ENCODE data around the gene NME7.

NME7 gene

DNA sequence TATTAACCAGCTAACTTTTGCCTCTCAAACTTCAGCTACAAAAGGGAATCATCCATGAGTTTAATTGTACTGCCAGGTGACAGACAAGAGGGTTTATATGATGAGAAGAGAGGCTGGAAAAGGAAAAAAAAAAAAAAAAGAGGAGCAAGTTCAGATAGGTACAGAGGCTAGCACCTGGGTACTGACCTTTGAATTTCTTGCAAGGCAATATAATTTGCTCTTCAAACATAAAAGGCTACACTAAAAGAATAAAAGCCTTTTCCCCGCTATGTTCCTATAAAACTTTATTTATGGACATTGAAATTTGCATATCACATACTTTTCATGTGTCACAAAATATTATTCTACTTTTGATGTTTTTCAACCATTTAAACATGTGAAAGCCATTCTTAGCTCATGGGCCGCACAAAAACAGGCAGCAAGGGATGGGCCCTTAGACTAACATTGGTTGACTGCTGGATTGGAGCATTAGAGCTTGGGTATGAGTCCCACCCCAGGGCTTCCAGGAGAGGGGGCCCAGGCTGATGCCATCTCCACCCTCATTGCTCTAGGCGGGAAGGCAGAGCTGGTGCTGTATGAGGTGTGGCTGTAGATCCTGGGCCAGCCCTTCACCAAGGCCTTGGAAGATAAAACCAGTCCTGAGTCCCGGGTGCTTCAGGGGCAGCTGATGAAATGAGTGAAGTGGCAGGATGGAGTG is 216.8 kb downstream of the NME7 start:
- ChIA-PET CTCF (interaction anchor here (1.8 kb wide), 1 partner anchor 198 kb away, joined by 7 read pairs; no protein-coding TSS in a partner anchor), POLR2A (no interaction called here)

DNA sequence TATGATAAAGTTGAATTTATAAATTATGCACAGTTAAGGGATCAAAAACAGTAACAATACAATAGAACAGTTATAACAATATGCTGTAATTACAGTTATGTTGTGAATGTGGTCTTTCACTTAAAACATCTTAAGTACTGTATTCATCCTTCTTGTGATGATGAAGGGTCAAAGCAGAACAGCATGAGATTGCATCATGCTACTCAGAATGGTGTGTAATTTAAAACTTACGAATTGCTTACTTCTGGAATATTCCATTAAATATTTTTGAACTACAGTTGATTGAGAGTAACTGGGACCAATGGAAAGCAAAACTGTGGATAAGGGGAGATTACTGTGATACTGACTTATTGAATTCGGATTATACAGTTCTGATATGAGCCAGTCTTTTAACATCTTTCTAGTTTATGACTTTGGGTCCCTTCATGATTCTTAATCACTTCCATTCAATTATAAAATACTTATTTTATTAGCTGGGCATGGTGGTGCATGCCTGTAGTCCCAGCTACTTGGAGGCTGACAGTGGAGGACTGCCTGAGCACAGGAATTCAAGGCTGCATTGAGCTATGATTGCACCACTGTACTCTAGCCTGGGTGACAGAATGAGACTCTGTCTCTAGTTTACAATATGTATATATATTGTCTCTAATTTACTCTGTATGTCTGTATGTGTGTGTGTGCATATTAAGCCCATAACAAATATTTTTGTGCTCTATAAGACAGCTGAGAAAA is 217.9 kb downstream of the NME7 start:
- Histone ChIP-seq H3K4me1 (ENCODE audit: control insufficient read depth, insufficient read depth, low read length) (no peaks in the 10 kb centered on the region), H3K9me3 (ENCODE audit: control insufficient read depth, insufficient read depth, low read depth, low read length) (no peaks in the 10 kb centered on the region), H3K4me3 (ENCODE audit: low read depth, low read length) (no peak overlapping the region), H3K27ac (ENCODE audit: extremely low read depth, low read depth, low read length) (no peak overlapping the region), H3K36me3 (ENCODE audit: control insufficient read depth in 2 of 2, insufficient read depth in 1 of 2, low read length in 2 of 2) (no peaks in the 10 kb centered on the region)
- TF ChIP-seq ZNF449 (tag by site-specific recombination; IDR thresholded peaks at IDR 0.05), result no peak
- TF ChIP-seq ZNF768 (tag by site-specific recombination; IDR thresholded peaks at IDR 0.05), result no peak
- no peak for TF ChIP-seq PRDM4 (tag by site-specific recombination; IDR thresholded peaks at IDR 0.05)
- no peak for TF ChIP-seq BCL11B (tag by site-specific recombination; IDR thresholded peaks at IDR 0.05; ENCODE audit: low read depth)
- no peak for TF ChIP-seq ZNF792 (tag by site-specific recombination; IDR thresholded peaks at IDR 0.05)
- TF ChIP-seq ZNF658 (tag by site-specific recombination; IDR thresholded peaks at IDR 0.05), result no peak
- TF ChIP-seq MYNN (tag by site-specific recombination; IDR thresholded peaks at IDR 0.05; ENCODE audit: borderline replicate concordance), result no peak
- no peak for TF ChIP-seq ZNF791 (tag by site-specific recombination; IDR thresholded peaks at IDR 0.05)
- no peak for TF ChIP-seq RBAK (tag by site-specific recombination; IDR thresholded peaks at IDR 0.05)
- TF ChIP-seq ZNF223 (tag by site-specific recombination; IDR thresholded peaks at IDR 0.05), result no peak
- TF ChIP-seq ZNF426 (tag by site-specific recombination; IDR thresholded peaks at IDR 0.05), result no peak
- no peak for TF ChIP-seq ZNF843 (tag by site-specific recombination; IDR thresholded peaks at IDR 0.05)
- TF ChIP-seq ZNF433 (tag by site-specific recombination; IDR thresholded peaks at IDR 0.05; ENCODE audit: low read depth), result no peak
- ChIA-PET POLR2A (no interaction called here), CTCF (interaction anchor here (1.8 kb wide), 1 partner anchor 199 kb away, joined by 7 read pairs; no protein-coding TSS in a partner anchor)

More for the DNA sequence above, 216.8 kb downstream of the NME7 start:
- Histone ChIP-seq H3K4me3 (ENCODE audit: low read depth, low read length) (no peak overlapping the region), H3K36me3 (ENCODE audit: control insufficient read depth in 2 of 2, insufficient read depth in 1 of 2, low read length in 2 of 2) (no peaks in the 10 kb centered on the region), H3K4me1 (ENCODE audit: control insufficient read depth, insufficient read depth, low read length) (no peaks in the 10 kb centered on the region), H3K27ac (ENCODE audit: extremely low read depth, low read depth, low read length) (no peak overlapping the region), H3K9me3 (ENCODE audit: control insufficient read depth, insufficient read depth, low read depth, low read length) (no peaks in the 10 kb centered on the region)
- no peak for TF ChIP-seq ZNF473 (tag by site-specific recombination; IDR thresholded peaks at IDR 0.05)
- no peak for TF ChIP-seq FEZF1 (tag by site-specific recombination; IDR thresholded peaks at IDR 0.05)
- no peak for TF ChIP-seq ZNF792 (tag by site-specific recombination; IDR thresholded peaks at IDR 0.05)
- TF ChIP-seq, protein P1, sequence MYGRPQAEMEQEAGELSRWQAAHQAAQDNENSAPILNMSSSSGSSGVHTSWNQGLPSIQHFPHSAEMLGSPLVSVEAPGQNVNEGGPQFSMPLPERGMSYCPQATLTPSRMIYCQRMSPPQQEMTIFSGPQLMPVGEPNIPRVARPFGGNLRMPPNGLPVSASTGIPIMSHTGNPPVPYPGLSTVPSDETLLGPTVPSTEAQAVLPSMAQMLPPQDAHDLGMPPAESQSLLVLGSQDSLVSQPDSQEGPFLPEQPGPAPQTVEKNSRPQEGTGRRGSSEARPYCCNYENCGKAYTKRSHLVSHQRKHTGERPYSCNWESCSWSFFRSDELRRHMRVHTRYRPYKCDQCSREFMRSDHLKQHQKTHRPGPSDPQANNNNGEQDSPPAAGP (tag by site-specific recombination; IDR thresholded peaks at IDR 0.05), result no peak
- no peak for TF ChIP-seq ZNF830 (tag by site-specific recombination; IDR thresholded peaks at IDR 0.05; ENCODE audit: low read depth)
- no peak for TF ChIP-seq ZNF624 (tag by site-specific recombination; IDR thresholded peaks at IDR 0.05)
- no peak for TF ChIP-seq GLI4 (tag by site-specific recombination; IDR thresholded peaks at IDR 0.05)
- TF ChIP-seq, protein P2, sequence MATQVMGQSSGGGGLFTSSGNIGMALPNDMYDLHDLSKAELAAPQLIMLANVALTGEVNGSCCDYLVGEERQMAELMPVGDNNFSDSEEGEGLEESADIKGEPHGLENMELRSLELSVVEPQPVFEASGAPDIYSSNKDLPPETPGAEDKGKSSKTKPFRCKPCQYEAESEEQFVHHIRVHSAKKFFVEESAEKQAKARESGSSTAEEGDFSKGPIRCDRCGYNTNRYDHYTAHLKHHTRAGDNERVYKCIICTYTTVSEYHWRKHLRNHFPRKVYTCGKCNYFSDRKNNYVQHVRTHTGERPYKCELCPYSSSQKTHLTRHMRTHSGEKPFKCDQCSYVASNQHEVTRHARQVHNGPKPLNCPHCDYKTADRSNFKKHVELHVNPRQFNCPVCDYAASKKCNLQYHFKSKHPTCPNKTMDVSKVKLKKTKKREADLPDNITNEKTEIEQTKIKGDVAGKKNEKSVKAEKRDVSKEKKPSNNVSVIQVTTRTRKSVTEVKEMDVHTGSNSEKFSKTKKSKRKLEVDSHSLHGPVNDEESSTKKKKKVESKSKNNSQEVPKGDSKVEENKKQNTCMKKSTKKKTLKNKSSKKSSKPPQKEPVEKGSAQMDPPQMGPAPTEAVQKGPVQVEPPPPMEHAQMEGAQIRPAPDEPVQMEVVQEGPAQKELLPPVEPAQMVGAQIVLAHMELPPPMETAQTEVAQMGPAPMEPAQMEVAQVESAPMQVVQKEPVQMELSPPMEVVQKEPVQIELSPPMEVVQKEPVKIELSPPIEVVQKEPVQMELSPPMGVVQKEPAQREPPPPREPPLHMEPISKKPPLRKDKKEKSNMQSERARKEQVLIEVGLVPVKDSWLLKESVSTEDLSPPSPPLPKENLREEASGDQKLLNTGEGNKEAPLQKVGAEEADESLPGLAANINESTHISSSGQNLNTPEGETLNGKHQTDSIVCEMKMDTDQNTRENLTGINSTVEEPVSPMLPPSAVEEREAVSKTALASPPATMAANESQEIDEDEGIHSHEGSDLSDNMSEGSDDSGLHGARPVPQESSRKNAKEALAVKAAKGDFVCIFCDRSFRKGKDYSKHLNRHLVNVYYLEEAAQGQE (tag by site-specific recombination; IDR thresholded peaks at IDR 0.05), result no peak
- TF ChIP-seq ELK4 (IDR thresholded peaks at IDR 0.05; ENCODE audit: borderline replicate concordance, low read depth, low read length), result no peak
- TF ChIP-seq ZNF274 (IDR thresholded peaks at IDR 0.05; ENCODE audit: low read length), result no peak
- no peak for TF ChIP-seq ZNF274 (tag by site-specific recombination; IDR thresholded peaks at IDR 0.05; ENCODE audit: borderline replicate concordance)
- no peak for TF ChIP-seq HOXD13 (CRISPR knock-in tag; IDR thresholded peaks at IDR 0.05; ENCODE audit: borderline replicate concordance)

Data from HEK293 (cell line).